Measurements from ENCODE around the gene MOCOS.
"Not testable (repeated sequence)": the region's sequence is repeated elsewhere in the genome, so short reads cannot be mapped to it uniquely, and the experiment has no call there.

MOCOS gene

DNA sequence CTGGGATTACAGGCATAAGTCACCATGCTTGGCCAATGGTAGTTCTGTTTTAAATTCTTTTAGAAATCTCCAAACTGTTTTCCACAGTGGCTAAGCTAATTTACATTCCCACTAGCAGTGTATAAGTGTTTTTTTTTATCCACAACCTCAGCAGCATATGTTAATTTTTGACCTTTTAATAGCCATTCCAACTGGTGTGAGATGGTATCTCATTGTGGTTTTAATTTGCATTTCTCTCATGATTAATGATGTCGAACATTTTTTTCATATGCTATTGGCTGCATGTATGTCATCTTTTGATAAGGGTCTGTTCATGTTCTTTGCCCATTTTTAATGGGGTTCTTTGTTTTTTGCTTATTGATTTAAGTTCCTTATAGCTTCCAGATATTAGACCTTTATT, 20.0 kb downstream of the MOCOS start:
- H3K4me3 ChIP-seq (ENCODE audit: low read depth, low read length), result no peak overlapping the region
- peaks cover 0 to 22% of the 10 kb centered on the region in 2 experiments; a peak in 1 of 3 replicates for H3K36me3 ChIP-seq (ENCODE audit: control insufficient read depth in 2 of 2, insufficient read depth in 1 of 2, low read length in 2 of 2)
- TF ChIP-seq ZNF221 (tag by site-specific recombination; IDR thresholded peaks at IDR 0.05; ENCODE audit: borderline replicate concordance) (no peak), GLIS2 (tag by site-specific recombination; IDR thresholded peaks at IDR 0.05) (no peak), ZNF16 (tag by site-specific recombination; IDR thresholded peaks at IDR 0.05; ENCODE audit: low read depth) (no peak), GFI1B (tag by site-specific recombination; IDR thresholded peaks at IDR 0.05) (no peak), ZNF146 (tag by site-specific recombination; IDR thresholded peaks at IDR 0.05) (no peak), ZNF174 (tag by site-specific recombination; IDR thresholded peaks at IDR 0.05) (no peak), ZNF792 (tag by site-specific recombination; IDR thresholded peaks at IDR 0.05) (no peak), ZNF610 (tag by site-specific recombination; IDR thresholded peaks at IDR 0.05; ENCODE audit: borderline replicate concordance) (no peak), ZNF548 (tag by site-specific recombination; IDR thresholded peaks at IDR 0.05) (no peak), OSR2 (tag by site-specific recombination; IDR thresholded peaks at IDR 0.05) (no peak)
- TF ChIP-seq, protein P1, sequence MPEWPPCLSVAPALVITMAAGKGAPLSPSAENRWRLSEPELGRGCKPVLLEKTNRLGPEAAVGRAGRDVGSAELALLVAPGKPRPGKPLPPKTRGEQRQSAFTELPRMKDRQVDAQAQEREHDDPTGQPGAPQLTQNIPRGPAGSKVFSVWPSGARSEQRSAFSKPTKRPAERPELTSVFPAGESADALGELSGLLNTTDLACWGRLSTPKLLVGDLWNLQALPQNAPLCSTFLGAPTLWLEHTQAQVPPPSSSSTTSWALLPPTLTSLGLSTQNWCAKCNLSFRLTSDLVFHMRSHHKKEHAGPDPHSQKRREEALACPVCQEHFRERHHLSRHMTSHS (tag by site-specific recombination; IDR thresholded peaks at IDR 0.05), result no peak
- TF ChIP-seq, protein P2, sequence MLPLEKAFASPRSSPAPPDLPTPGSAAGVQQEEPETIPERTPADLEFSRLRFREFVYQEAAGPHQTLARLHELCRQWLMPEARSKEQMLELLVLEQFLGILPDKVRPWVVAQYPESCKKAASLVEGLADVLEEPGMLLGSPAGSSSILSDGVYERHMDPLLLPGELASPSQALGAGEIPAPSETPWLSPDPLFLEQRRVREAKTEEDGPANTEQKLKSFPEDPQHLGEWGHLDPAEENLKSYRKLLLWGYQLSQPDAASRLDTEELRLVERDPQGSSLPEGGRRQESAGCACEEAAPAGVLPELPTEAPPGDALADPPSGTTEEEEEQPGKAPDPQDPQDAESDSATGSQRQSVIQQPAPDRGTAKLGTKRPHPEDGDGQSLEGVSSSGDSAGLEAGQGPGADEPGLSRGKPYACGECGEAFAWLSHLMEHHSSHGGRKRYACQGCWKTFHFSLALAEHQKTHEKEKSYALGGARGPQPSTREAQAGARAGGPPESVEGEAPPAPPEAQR (tag by site-specific recombination; IDR thresholded peaks at IDR 0.05), result no peak
- ChIA-PET CTCF (no interaction called here), POLR2A (no interaction called here)
- H3K27ac ChIP-seq (ENCODE audit: extremely low read depth, low read depth, low read length), result no peak overlapping the region
- no peaks in the 10 kb centered on the region for H3K9me3 ChIP-seq (ENCODE audit: control insufficient read depth, insufficient read depth, low read depth, low read length)
- no peaks in the 10 kb centered on the region for H3K4me1 ChIP-seq (ENCODE audit: control insufficient read depth, insufficient read depth, low read length)

DNA sequence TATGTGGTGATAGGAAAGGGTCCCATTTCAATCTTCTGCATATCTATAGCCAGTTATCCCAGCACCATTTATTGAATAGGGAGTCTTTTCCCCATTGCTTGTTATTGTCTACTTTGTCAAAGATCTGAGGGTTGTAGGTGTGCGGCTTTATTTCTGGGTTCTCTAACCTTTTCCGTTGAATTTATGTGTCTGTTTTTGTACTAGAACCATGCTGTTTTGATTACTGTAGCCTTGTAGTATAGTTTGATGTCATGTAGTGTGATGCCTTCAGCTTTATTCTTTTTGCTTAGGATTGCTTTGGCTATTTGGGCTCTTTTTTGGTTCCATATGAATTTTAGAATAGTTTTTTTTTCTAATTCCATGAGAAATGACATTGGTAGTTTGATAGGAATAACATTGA, 20.7 kb downstream of the MOCOS start:
- H3K9me3 ChIP-seq (ENCODE audit: control insufficient read depth, insufficient read depth, low read depth, low read length); CTCF ChIA-PET; H3K4me1 ChIP-seq (ENCODE audit: control insufficient read depth, insufficient read depth, low read length); H3K4me3 ChIP-seq (ENCODE audit: low read depth, low read length); H3K27ac ChIP-seq (ENCODE audit: extremely low read depth, low read depth, low read length); POLR2A ChIA-PET: not testable (repeated sequence)
- H3K36me3 ChIP-seq (ENCODE audit: control insufficient read depth in 2 of 2, insufficient read depth in 1 of 2, low read length in 2 of 2), result peaks cover 0 to 22% of the 10 kb centered on the region in 2 experiments; a peak in 1 of 3 replicates
- TF ChIP-seq, protein P3, sequence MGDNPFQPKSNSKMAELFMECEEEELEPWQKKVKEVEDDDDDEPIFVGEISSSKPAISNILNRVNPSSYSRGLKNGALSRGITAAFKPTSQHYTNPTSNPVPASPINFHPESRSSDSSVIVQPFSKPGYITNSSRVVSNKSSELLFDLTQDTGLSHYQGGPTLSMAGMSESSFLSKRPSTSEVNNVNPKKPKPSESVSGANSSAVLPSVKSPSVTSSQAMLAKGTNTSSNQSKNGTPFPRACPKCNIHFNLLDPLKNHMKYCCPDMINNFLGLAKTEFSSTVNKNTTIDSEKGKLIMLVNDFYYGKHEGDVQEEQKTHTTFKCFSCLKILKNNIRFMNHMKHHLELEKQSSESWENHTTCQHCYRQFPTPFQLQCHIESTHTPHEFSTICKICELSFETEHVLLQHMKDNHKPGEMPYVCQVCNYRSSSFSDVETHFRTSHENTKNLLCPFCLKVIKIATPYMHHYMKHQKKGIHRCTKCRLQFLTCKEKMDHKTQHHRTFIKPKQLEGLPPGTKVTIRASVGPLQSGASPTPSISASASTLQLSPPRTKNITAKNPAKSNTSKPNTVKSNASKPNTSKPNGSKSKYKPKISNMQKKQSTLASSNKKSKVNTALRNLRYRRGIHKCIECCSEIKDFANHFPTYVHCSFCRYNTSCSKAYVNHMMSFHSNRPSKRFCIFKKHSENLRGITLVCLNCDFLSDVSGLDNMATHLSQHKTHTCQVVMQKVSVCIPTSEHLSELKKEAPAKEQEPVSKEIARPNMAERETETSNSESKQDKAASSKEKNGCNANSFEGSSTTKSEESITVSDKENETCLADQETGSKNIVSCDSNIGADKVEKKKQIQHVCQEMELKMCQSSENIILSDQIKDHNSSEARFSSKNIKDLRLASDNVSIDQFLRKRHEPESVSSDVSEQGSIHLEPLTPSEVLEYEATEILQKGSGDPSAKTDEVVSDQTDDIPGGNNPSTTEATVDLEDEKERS (tag by site-specific recombination; IDR thresholded peaks at IDR 0.05), result peak; percentile 64; the same call in 1 of the 2 replicates
- TF ChIP-seq SETDB1 (IDR thresholded peaks at IDR 0.05; ENCODE audit: insufficient read length, low read length), result peak; percentile 65

DNA sequence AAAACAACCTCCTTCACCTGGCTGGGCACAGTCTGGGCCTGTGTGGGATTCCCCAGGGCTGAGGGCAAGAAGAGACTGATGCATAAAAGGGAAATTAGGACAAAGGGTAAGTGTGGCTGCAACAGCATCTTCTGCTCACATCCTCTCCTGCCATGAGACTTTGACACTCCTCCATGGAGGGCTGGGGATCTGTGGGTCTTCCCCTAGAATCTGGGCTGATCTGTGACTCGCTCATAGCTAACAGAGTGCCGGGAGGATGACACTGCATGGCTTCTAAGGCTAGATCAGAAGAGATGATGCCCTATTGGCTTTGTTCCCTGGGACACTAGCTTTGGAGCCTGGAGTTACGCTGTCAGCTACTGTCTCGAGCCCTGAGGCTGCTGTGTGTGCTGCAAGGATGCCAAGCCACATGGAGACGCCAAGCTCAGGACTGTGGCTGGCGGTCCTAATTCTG, 24.3 kb downstream of the MOCOS start:
- H3K36me3 ChIP-seq (ENCODE audit: control insufficient read depth in 2 of 2, insufficient read depth in 1 of 2, low read length in 2 of 2), result peaks cover 0 to 10% of the 10 kb centered on the region in 2 experiments; a peak in 1 of 3 replicates
- ChIA-PET POLR2A (no interaction called here), CTCF (interaction anchor here (1.2 kb wide), 1 partner anchor 455 kb away, joined by 3 read pairs; no protein-coding TSS in a partner anchor)
- H3K9me3 ChIP-seq (ENCODE audit: control insufficient read depth, insufficient read depth, low read depth, low read length), result no peaks in the 10 kb centered on the region
- H3K4me3 ChIP-seq (ENCODE audit: low read depth, low read length), result no peak overlapping the region
- no peaks in the 10 kb centered on the region for H3K4me1 ChIP-seq (ENCODE audit: control insufficient read depth, insufficient read depth, low read length)
- H3K27ac ChIP-seq (ENCODE audit: extremely low read depth, low read depth, low read length), result no peak overlapping the region
- TF ChIP-seq ZNF423 (tag by site-specific recombination; IDR thresholded peaks at IDR 0.05) (no peak), ZNF248 (tag by site-specific recombination; IDR thresholded peaks at IDR 0.05) (no peak)
